SIG-M5 treated with dmso at 0.1 percent for 504 hours (cell line): ENCODE results near the gene FGF14.
"Not testable (repeated sequence)": the region's sequence is repeated elsewhere in the genome, so short reads cannot be mapped to it uniquely, and the experiment has no call there.

Source experiments
- DNase-seq: peaks from one replicate; lab custom pipeline; 2025; ENCODE audit not compliant: unreplicated experiment; lab: John Stamatoyannopoulos, UW

FGF14 gene

GRCh38 chr13:101892296-101892695, 509.6 kb downstream of the FGF14 start:
- DNase-seq: no peak

- no peak for DNase-seq
Measured at GRCh38 chr13:101881593-101881992, 520.3 kb downstream of the FGF14 start.

- DNase-seq: no peak
Measured at GRCh38 chr13:101880581-101880980, 521.3 kb downstream of the FGF14 start.

GRCh38 chr13:101876951-101877350, 524.9 kb downstream of the FGF14 start:
- DNase-seq: no peak

GRCh38 chr13:101875717-101876393, 526.0 kb downstream of the FGF14 start:
- DNase-seq: no peak

- no peak for DNase-seq
Measured at GRCh38 chr13:101875091-101875490, 526.8 kb downstream of the FGF14 start.

GRCh38 chr13:101869553-101869952, 532.3 kb downstream of the FGF14 start:
- DNase-seq: peak; percentile 17

- no peak for DNase-seq
Measured at GRCh38 chr13:101868585-101869469, 533.0 kb downstream of the FGF14 start.

- DNase-seq: no peak
Measured at GRCh38 chr13:101866889-101867581, 534.8 kb downstream of the FGF14 start.

- no peak for DNase-seq
Measured at GRCh38 chr13:101858860-101859259, 543.0 kb downstream of the FGF14 start.

GRCh38 chr13:101846701-101847100, 555.1 kb downstream of the FGF14 start:
- no peak for DNase-seq

GRCh38 chr13:101846249-101846648, 555.6 kb downstream of the FGF14 start:
- no peak for DNase-seq

GRCh38 chr13:101845245-101846020, 556.4 kb downstream of the FGF14 start:
- DNase-seq: no peak

- no peak for DNase-seq
Measured at GRCh38 chr13:101841698-101842097, 560.1 kb downstream of the FGF14 start.

GRCh38 chr13:101838323-101838722, 563.5 kb downstream of the FGF14 start:
- DNase-seq: no peak

GRCh38 chr13:101837778-101838177, 564.1 kb downstream of the FGF14 start:
- not testable (repeated sequence) for DNase-seq

- DNase-seq: no peak
Measured at GRCh38 chr13:101837288-101837687, 564.6 kb downstream of the FGF14 start.

- no peak for DNase-seq
Measured at GRCh38 chr13:101835920-101836319, 565.9 kb downstream of the FGF14 start.

- DNase-seq: no peak
Measured at GRCh38 chr13:101833671-101834070, 568.2 kb downstream of the FGF14 start.

GRCh38 chr13:101830035-101830434, 571.8 kb downstream of the FGF14 start:
- no peak for DNase-seq

GRCh38 chr13:101829484-101829883, 572.4 kb downstream of the FGF14 start:
- no peak for DNase-seq
